GM18511 (cell line): ENCODE results near the gene STARD13.

Source experiments
- ATAC-seq: cut with Tn5 transposase; IDR thresholded peaks from one replicate; pipeline ENCODE4 v1.9.1; 2021; ENCODE audit warnings: mild to moderate bottlenecking, moderate library complexity; ENCODE audit not compliant: unreplicated experiment

The STARD13 gene

DNA sequence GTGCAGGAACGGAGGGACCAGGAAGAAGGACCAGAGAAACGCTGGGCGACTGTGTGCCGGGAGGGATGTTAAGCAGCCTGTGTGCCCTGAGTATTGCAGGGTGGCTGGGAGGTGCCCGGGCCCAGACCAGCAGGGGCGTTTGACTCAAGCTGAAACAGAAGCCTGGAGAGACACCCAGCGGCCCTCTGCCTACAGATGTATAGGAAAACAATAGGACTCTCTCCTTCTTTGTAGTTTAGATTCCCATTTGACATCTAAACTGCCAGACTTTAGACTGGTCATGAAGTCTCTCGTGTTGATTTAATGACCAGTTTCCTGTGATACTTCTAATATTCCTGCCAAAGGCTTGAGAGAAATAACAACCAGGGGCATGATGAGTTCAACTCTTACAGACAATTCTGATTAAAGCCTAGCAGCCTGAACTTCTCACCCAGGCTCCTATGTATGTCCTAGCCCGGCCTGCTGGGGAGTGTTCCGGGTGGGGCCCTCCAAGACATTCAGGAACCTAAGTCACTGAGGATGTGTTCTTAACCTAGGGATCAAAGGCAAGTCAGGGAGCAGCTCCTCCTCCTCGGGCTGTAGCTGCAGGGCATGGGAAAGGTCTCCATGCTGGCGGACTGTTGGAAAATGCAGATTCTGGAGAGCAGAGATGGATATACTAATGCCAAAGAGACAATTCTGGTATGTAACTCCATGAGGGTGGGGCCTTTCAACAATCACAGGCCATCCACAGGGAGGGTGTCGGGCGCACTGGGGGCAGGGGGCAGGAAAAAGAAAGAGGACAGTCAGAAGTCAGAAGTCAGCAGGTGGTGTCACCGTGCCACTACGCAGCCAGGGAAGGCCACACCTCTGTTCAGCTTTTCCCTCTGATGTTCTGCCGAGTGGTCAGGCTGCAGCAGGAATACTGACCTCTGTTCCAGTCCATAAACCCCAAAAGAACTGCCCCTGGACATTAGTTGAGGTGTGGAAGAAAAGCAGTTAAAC, 131.8 kb downstream of the STARD13 start:
- no peak for ATAC-seq

- ATAC-seq: no peak
Observed at GRCh38 chr13:33152389-33152788, 133.2 kb downstream of the STARD13 start.

DNA sequence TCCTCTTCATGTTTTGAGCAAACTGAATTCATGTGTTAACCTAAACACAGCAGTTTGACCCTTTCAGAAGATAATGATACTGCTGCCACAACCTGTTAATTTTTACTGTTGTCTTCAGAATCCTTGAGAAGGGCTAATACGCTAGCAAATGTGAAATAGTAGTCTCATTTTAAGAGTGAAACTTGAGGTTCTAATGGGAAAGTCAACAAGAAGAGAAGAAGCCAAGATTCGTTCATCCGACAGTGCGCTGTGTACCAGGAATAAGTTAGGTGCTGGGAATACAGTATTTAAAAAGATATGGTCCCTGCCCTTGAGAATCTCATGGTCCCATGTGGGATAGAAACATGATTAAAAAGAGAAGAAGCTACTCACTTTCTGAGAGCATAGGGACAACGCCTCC, 134.9 kb downstream of the STARD13 start:
- no peak for ATAC-seq

GRCh38 chr13:33150126-33150525, 135.4 kb downstream of the STARD13 start:
- ATAC-seq: no peak

DNA sequence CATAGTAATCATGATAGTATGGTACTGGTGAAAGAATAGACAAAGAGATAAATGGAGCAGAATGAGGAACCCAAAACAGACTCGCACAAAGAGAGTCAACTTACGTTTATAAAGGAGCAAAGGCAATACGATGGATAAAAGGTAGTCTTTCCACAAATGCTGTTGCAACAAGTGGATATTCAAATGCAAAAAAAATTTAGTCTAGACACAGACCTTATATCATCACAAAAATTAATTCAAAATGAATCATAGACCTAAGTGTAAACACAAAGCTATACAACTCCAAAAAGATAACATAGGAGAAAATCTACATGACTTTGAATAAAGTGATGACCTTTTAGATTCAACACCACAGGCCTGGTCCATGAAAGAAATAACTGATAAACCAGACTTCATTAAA, 137.7 kb downstream of the STARD13 start:
- no peak for ATAC-seq

DNA sequence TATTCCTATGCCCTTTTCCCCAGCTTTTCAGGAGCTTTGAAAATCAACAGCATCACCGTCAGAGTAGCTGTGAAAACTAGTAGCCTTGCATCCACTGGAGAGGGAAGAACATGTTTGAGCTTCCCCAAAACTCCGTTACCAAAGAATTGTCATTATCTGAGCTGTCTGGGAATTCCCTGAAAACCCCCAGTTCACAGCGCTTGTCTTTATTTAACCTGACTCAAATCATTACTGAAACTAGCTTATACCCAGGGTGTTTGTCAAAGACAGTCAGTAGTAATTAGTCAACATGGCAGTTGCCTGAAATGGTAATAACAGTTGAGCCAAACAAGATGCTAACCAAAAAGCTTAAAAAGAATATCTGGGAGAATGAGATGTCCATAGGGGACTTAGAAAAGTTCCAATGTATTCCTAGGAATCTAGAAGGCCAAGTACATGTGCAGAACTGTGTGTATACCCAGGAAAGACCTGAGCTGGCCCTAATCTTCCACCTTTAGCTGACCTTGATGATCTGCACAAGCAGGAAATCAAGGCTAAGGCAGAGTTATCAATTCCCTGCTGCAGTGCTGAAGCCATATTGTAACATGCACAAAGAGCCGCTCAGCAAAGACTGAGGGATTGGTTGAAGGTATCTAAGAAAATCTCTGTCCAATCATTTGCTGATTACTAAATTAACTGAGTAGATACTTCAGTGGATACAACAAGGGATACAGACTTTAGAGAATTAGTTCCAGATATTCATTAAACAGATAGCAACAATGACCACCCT, 138.5 kb downstream of the STARD13 start:
- peak; percentile 91 for ATAC-seq

GRCh38 chr13:33145667-33146066, 139.9 kb downstream of the STARD13 start:
- ATAC-seq: no peak

DNA sequence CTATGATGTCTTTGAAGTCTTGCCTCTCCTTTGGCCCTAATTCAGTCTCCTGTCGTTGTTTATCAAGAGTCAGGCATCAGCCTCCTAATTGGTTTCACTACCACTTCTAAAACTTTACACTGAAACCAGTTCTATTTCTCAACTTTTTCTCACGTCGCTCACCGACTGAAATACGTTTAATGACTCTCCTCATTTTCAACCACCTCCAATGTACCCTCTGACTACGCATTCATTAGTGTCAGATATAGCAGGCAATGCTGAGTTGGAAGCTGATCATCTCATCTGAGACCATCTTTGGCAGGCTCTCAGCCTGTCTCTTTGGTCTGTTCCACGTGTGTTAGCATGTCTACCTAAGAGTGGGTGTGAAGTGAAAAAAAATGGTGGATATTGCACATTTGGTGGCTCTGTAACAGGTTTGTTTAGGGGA, 141.2 kb downstream of the STARD13 start:
- no peak for ATAC-seq

DNA sequence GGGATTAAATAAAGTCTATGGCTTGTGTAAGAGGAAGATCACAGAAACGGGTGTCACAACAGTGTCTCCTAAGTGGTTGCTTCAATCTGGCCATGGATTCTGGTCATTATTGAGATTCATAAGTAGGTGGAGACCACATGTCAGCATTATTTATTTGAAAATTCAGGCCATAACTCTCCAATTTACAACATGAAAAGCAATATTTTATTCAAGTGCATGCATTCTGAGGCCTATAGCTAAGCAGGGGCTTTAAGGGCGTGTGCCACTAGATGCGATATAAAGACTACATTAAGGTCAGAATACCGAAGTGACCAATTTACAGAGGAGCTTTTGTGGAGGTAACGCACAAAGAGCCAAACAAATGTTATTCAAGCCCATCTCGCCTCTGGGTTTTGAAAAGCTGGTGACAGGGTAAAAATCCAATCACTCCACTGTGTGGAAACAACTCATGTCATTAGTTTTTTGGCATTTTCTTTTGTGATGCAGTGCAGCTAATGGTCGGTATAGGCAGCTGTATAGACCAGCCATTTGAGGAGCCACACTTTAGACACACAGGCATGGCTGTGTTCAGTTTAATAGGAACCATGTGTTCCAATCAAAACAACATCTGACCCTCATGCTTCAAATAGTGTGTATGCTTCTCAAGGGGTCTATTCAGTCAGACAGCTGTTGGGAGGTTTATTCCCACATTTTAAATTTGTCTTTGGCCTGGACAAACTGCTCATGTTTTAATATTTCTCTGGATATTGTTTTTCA, 145.6 kb downstream of the STARD13 start:
- ATAC-seq: no peak

- ATAC-seq: no peak
Observed at GRCh38 chr13:33139184-33139583, 146.4 kb downstream of the STARD13 start.

DNA sequence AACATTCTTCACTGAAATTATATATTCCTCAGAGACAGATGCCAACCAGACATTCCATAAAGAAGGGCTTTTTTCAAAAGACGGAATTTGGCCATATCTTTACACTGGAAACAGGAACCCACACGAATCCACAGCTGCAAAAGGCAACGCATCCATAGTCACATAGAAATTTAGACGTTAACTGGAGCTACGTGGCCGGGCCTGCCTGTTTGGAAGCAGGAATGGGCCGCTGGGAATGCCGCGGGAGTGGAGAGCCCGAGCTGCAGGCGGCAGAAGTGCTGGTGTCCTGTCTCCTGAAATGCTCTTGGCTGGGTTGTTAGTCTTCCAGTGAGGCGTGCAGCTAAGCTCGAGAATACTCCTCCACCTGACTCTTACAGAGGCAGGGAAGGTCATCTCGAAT, 147.1 kb downstream of the STARD13 start:
- no peak for ATAC-seq

- ATAC-seq: no peak
Observed at GRCh38 chr13:33137721-33138120, 147.8 kb downstream of the STARD13 start.

- no peak for ATAC-seq
Observed at GRCh38 chr13:33135097-33135496, 150.5 kb downstream of the STARD13 start.

- no peak for ATAC-seq
Observed at GRCh38 chr13:33134213-33134612, 151.3 kb downstream of the STARD13 start.

- ATAC-seq: no peak
Observed at GRCh38 chr13:33132644-33133440, 152.7 kb downstream of the STARD13 start.

DNA sequence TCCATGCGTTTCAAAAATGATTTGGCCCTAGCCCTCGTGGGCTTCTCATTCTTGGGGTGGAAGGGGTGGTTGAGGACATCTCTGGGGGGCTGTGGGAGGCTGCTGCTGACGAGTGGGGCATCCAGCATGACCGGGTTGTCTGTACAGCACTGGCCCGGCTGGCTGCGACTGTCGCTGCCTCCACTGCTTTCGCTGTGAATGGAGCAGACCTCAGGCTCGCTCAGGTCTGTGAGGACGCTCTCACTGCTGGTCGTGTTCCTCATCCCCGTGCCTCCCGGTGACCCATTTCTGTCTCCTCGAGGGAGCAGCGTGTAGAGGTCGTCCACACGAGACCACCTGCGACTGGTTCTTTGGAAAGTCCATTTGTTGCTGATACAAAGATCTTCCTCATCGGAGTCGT, 155.7 kb downstream of the STARD13 start:
- ATAC-seq: no peak

DNA sequence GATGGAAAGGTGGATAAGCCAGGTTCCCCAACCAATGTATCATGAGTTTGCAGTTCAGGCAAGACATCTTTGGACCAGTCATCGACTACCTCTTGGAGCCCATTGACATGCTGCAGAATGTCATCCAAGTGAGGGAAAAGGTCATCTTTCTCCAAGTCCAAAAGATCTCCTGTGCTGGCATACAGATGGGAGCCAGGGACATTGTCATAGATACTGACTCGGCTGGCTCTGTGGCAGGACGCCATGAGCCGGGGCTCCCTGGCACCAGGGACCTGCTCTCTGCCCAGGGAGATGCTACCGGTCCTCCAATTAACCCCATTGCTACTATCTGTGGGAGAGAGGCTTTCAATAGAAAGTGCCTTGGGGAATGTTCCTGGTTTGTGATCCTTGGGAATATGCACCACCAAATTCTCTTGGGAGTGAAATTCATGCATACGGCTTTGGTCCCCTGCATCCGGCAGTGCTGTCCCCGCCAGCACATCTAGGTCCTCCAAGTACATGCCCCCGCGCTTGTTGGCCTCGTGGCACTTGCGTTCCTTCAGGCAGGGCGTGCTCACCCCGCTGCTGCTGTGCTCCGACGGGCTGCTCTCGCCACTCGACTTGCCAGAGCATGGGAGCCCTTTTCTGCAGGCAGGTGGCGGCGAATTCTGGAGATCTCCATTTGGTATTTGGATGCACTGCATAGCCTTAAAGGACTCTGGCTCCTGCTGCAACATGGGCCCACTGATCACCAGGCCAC, 156.3 kb downstream of the STARD13 start:
- ATAC-seq: no peak

- ATAC-seq: no peak
Observed at GRCh38 chr13:33128134-33128533, 157.4 kb downstream of the STARD13 start.

GRCh38 chr13:33127009-33127551, 158.5 kb downstream of the STARD13 start:
- no peak for ATAC-seq
